ENCODE data around the gene LCN1. TPM values are rescaled to one million over a fixed set of nuclear protein-coding genes. Genes with fewer than 3 reads are reported as not detected.

Gene LCN1
- total RNA-seq, 1 experiment from 2014 or later, result not detected

- WGBS (ENCODE audit: extremely low coverage, insufficient read length, low lambda C conversion rate), result no CpG with 5 or more reads among the region's 11 CpGs
- no peaks in the 10 kb centered on the region for H4K20me1 ChIP-seq (ENCODE audit: control insufficient read depth, insufficient read depth, insufficient read length)
- no peak overlapping the region for H2BK20ac ChIP-seq (ENCODE audit: low read depth, low read length, poor library complexity, severe bottlenecking)
- no peak overlapping the region for H3K4ac ChIP-seq (ENCODE audit: low read depth, low read length)
- peaks cover 3% of the 10 kb centered on the region for H3K79me1 ChIP-seq (ENCODE audit: insufficient read depth, low read depth, low read length, poor library complexity, severe bottlenecking)
- no peaks in the 10 kb centered on the region; the same call in 1 of the 2 replicates for H3K79me2 ChIP-seq (ENCODE audit: insufficient read depth, low read length)
- Mint-ChIP-seq H3K4me3 (peak overlapping the region; percentile 70 to 80), H3K9me3 (no peaks in the 10 kb centered on the region), H3K27ac (no peak overlapping the region), H3K27me3 (ENCODE audit: low read depth) (no peaks in the 10 kb centered on the region; the same call in 1 of the 2 replicates), H3K4me1 (peaks cover 5 to 10% of the 10 kb centered on the region in 2 experiments; a peak in 3 of 4 replicates), H3K36me3 (ENCODE audit: insufficient read depth in 1 of 3, low read depth in 3 of 3) (peaks cover 11 to 39% (median 34%) of the 10 kb centered on the region in 3 experiments)
- no peak for DNase-seq
- no peak overlapping the region for H4K5ac ChIP-seq (ENCODE audit: insufficient read length, low read depth, low read length)
- no peak overlapping the region for H3K56ac ChIP-seq (ENCODE audit: insufficient read length, low read depth, low read length)
- H3K9ac ChIP-seq (ENCODE audit: extremely low read depth, insufficient read length, low read length), result peak overlapping the region; percentile 31
- no peak overlapping the region for H4K8ac ChIP-seq (replicated peaks; ENCODE audit: insufficient read length, low read depth, low read length)
- no peak overlapping the region for H2BK5ac ChIP-seq (ENCODE audit: insufficient read length, low read length)
- H2BK12ac ChIP-seq (ENCODE audit: insufficient read length, low read depth, low read length), result no peak overlapping the region
- H2AFZ ChIP-seq (ENCODE audit: low read length), result no peak overlapping the region
- H3K9me3 ChIP-seq (ENCODE audit: control insufficient read depth, low read depth, low read length), result no peaks in the 10 kb centered on the region
- H2BK120ac ChIP-seq (ENCODE audit: low read depth, low read length, poor library complexity, severe bottlenecking), result no peak overlapping the region
- peaks cover 6% of the 10 kb centered on the region for H3K23me2 ChIP-seq (ENCODE audit: insufficient read length, low read depth, low read length, poor library complexity, severe bottlenecking)
- no peaks in the 10 kb centered on the region for H3K27me3 ChIP-seq (ENCODE audit: insufficient read depth, low read length)
- H3K14ac ChIP-seq (ENCODE audit: insufficient read depth, low read length), result no peak overlapping the region
- H3T11ph ChIP-seq (ENCODE audit: low read length), result no peak overlapping the region
- H3K4me1 ChIP-seq (ENCODE audit: insufficient read depth, low read length), result no peaks in the 10 kb centered on the region; the same call in 1 of the 2 replicates
- H3K18ac ChIP-seq (ENCODE audit: insufficient read length, low read depth, low read length), result no peak overlapping the region
- H3K23ac ChIP-seq (ENCODE audit: insufficient read length, low read depth, low read length), result no peak overlapping the region
- no peak overlapping the region for H4K91ac ChIP-seq (ENCODE audit: insufficient read length, low read depth, low read length)
- H3K4me2 ChIP-seq (ENCODE audit: insufficient read depth, insufficient read length, low read length), result peak overlapping the region; percentile 90
- no peak overlapping the region for H2AK5ac ChIP-seq (ENCODE audit: insufficient read length, low read length)
- no peak overlapping the region for H2BK15ac ChIP-seq (ENCODE audit: low read depth, low read length)
- H3K27ac ChIP-seq (ENCODE audit: insufficient read length, low read depth, low read length), result no peak overlapping the region
- TF ChIP-seq, protein P1, sequence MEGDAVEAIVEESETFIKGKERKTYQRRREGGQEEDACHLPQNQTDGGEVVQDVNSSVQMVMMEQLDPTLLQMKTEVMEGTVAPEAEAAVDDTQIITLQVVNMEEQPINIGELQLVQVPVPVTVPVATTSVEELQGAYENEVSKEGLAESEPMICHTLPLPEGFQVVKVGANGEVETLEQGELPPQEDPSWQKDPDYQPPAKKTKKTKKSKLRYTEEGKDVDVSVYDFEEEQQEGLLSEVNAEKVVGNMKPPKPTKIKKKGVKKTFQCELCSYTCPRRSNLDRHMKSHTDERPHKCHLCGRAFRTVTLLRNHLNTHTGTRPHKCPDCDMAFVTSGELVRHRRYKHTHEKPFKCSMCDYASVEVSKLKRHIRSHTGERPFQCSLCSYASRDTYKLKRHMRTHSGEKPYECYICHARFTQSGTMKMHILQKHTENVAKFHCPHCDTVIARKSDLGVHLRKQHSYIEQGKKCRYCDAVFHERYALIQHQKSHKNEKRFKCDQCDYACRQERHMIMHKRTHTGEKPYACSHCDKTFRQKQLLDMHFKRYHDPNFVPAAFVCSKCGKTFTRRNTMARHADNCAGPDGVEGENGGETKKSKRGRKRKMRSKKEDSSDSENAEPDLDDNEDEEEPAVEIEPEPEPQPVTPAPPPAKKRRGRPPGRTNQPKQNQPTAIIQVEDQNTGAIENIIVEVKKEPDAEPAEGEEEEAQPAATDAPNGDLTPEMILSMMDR (conservative IDR thresholded peaks at IDR 0.05), result no peak
These were observed 40.3 kb upstream of the LCN1 start for GRCh38 chr9:135480940-135481310.
